ENCODE measurements around the gene SEPTIN8. TPM values are rescaled to one million over a fixed set of nuclear protein-coding genes. Genes with fewer than 3 reads are reported as not detected.

Gene SEPTIN8
- total RNA-seq, 1 donor from 2014 or later: 97.5 TPM

GRCh38 chr5:132746954-132747615, 30.0 kb downstream of the SEPTIN8 start, which contains the start of gene CCNI2:
TSS of gene CCNI2 (plus strand) at chr5:132747426. CDS start at chr5:132747496, 70 bp downstream.
- Mint-ChIP-seq H3K4me1 (ENCODE audit: low read depth, unreplicated experiment) (no peaks in the 10 kb centered on the region), H3K9me3 (ENCODE audit: unreplicated experiment) (peaks cover 3% of the 10 kb centered on the region), H3K27ac (ENCODE audit: unreplicated experiment) (no peak within 1 kb of the TSS), H3K4me3 (ENCODE audit: unreplicated experiment) (peak within 1 kb of the TSS; percentile 66), H3K27me3 (ENCODE audit: low read depth, unreplicated experiment) (peaks cover 29% of the 10 kb centered on the region), H3K36me3 (ENCODE audit: low read depth, unreplicated experiment) (peaks cover 9% of the 10 kb centered on the region)
- Histone ChIP-seq H3K4me3 (ENCODE audit: insufficient read depth, low read depth, low read length) (peak within 1 kb of the TSS; percentile 39), H3K9me3 (ENCODE audit: insufficient read depth, low read depth, low read length) (no peaks in the 10 kb centered on the region), H2AFZ (ENCODE audit: low read depth, low read length) (peak within 1 kb of the TSS; percentile 75), H3K4me1 (ENCODE audit: insufficient read depth, low read length) (peaks cover 3% of the 10 kb centered on the region), H3K27ac (ENCODE audit: low read depth, low read length) (no peak within 1 kb of the TSS), H3K79me2 (ENCODE audit: insufficient read depth, low read length) (no peaks in the 10 kb centered on the region), H3K36me3 (ENCODE audit: insufficient read depth, low read length) (no peaks in the 10 kb centered on the region), H3K9ac (ENCODE audit: low read length) (no peak within 1 kb of the TSS), H4K20me1 (ENCODE audit: insufficient read depth, low read length) (no peaks in the 10 kb centered on the region), H3K27me3 (ENCODE audit: insufficient read depth, low read length) (peaks cover 32% of the 10 kb centered on the region), H3K4me2 (ENCODE audit: low read length) (peak within 1 kb of the TSS; percentile 81)
- no peak for TF ChIP-seq EZH2 (IDR thresholded peaks at IDR 0.05; ENCODE audit: insufficient read depth, low read length)
- peak; percentile 8 for TF ChIP-seq CTCF (IDR thresholded peaks at IDR 0.05; ENCODE audit: insufficient read depth, low read depth, low read length)
- FAIRE-seq: no peak
- DNase-seq (ENCODE audit: low read depth): no peak

GRCh38 chr5:132746592-132746953, 30.5 kb downstream of the SEPTIN8 start:
- DNase-seq (ENCODE audit: low read depth): no peak

More at GRCh38 chr5:132746592-132746953, 30.5 kb downstream of the SEPTIN8 start:
- Histone ChIP-seq H4K20me1 (ENCODE audit: insufficient read depth, low read length) (no peaks in the 10 kb centered on the region), H3K4me1 (ENCODE audit: insufficient read depth, low read length) (peaks cover 3% of the 10 kb centered on the region), H3K27me3 (ENCODE audit: insufficient read depth, low read length) (peaks cover 32% of the 10 kb centered on the region), H3K9me3 (ENCODE audit: insufficient read depth, low read depth, low read length) (no peaks in the 10 kb centered on the region), H3K4me3 (ENCODE audit: insufficient read depth, low read depth, low read length) (peak overlapping the region; percentile 39), H3K36me3 (ENCODE audit: insufficient read depth, low read length) (no peaks in the 10 kb centered on the region), H3K27ac (ENCODE audit: low read depth, low read length) (no peak overlapping the region), H3K79me2 (ENCODE audit: insufficient read depth, low read length) (no peaks in the 10 kb centered on the region), H2AFZ (ENCODE audit: low read depth, low read length) (peak overlapping the region; percentile 75), H3K4me2 (ENCODE audit: low read length) (peak overlapping the region; percentile 81), H3K9ac (ENCODE audit: low read length) (no peak overlapping the region)
- Mint-ChIP-seq H3K27me3 (ENCODE audit: low read depth, unreplicated experiment) (peaks cover 29% of the 10 kb centered on the region), H3K4me3 (ENCODE audit: unreplicated experiment) (peak overlapping the region; percentile 50), H3K4me1 (ENCODE audit: low read depth, unreplicated experiment) (no peaks in the 10 kb centered on the region), H3K9me3 (ENCODE audit: unreplicated experiment) (peaks cover 3% of the 10 kb centered on the region), H3K36me3 (ENCODE audit: low read depth, unreplicated experiment) (peaks cover 7% of the 10 kb centered on the region), H3K27ac (ENCODE audit: unreplicated experiment) (no peak overlapping the region)
- TF ChIP-seq CTCF (IDR thresholded peaks at IDR 0.05; ENCODE audit: insufficient read depth, low read depth, low read length): no peak
- TF ChIP-seq EZH2 (IDR thresholded peaks at IDR 0.05; ENCODE audit: insufficient read depth, low read length): no peak
- FAIRE-seq: no peak
